Activated CD8-positive, alpha-beta memory T cell treated with anti-CD3 and anti-CD28 coated beads for 1 hour (primary cell): ENCODE results near the gene CUL2.
"Not testable (repeated sequence)": the region's sequence is repeated elsewhere in the genome, so short reads cannot be mapped to it uniquely, and the experiment has no call there.

Experiments used
- DNase-seq, 2 donors: peaks; one replicate each; pipeline ENCODE4 v3.0.0-alpha.2; 2020; ENCODE audit warnings: low read depth in 1 of 2; ENCODE audit errors: extremely low read depth in 1 of 2

Gene CUL2

DNA sequence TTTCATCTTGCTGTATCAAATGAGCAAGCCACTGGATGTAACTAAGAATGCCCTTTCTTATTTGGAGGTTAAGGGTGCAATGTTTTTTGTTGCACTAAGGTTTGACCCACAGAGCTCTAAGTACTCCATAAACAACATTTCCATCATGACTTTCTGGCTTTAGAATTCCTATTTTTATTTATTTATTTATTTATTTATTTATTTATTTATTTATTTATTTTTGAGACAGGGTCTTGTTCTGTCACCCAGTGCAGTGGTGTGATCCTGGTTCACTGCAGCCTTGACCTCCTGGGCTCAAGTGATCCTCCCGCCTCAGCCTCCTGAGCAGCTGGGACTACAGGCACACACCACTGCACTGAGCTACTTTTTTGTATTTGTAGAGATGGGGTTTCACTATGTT is 9.9 kb downstream of the CUL2 start:
- not testable (repeated sequence) for DNase-seq

DNA sequence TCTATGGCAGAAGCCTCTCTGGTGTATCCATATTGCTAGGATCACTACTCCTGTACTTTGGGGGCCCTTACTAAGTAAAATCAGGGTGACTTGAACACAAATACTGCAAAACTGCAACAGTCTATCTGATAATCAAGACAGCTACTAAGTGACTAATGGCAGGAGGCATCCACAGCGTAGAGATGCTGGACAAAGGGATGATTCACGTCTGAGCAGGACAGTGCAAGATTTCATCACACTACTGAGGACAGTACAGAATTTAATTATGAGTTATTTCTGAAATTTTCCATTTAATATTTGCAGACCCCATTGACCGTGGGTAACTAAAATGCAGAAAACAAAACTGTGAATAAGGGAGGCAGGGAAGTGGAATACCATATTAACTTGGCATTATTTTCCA is 10.4 kb downstream of the CUL2 start:
- no peak for DNase-seq

DNA sequence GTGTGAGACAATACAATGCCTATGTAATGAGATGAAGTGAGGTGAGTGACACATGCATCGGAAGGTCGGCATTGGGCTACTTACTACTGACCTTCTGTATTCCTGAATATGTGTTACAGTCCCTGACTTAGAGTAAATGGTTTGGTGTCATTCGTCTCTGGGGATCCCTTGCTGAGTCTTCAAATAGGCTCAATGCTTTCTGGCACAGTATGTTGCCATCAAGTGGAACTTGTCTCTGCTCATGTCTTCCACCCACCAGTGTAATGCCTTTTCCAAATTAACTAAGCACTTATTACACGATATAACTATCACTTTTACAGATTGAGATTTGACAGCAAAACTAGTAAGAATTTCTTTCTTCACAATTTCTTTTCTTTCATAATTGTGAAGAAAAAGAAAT is 10.9 kb downstream of the CUL2 start:
- no peak for DNase-seq

GRCh38 chr10:35075228-35075627 is 14.9 kb downstream of the CUL2 start:
- DNase-seq = no peak

- DNase-seq = no peak
Observed at GRCh38 chr10:35074266-35074665, 15.9 kb downstream of the CUL2 start.

DNA sequence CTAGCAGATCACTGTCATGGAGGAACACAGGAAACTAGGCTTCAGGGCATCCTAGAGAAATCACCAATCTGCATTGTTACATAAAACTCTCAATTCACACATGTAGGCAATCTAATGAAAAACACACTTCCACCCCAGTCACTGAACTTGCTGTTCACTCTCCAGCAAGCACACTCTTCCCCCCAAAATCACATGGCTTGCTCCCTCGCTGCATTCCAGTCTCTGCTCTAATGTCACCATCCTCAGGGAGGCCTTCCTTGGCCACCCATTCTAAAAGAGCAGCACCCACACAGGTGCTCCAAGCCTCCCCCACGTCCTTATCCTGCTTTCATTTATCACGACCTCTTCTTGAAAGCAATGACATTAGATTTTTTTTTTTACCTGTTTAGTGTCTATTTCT is 19.6 kb downstream of the CUL2 start:
- DNase-seq = no peak

GRCh38 chr10:35063837-35064454 is 26.2 kb downstream of the CUL2 start:
- DNase-seq = no peak

DNA sequence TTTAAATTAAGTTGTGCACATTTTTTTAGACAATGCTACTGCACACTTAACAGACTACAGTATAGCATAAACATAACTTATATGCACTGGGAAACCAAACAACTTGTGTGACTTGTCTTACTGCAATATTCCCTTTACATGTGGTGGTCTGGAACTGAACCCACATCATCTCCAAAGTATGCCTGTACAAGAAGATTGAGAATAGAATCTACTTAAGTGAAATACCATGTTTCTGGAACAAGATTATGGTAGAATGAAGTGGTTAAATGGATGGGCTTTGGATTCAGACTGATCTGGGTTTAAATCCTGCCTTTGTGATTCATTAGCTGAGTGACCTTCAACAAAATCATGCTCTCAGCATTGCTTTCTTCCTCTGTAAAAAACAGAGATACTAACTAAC is 30.7 kb downstream of the CUL2 start:
- no peak for DNase-seq

DNA sequence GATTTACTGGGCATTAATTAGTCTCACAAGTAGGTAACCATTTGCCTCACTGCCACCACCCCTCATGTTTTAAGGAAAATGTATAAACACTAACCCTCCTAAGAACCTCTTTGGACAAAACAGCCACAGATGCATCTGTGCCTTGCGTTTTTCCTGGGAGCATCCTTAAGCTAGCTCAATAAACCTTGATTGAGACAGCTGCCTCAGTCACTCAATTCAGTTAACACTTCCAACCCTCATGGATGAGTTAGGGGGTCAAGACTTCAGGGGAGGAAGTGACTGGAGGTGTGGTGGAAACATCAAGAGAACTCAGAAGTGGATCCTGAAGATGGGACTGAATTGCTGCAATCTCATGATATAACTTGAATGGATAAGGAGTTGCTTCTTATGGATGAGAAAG is 31.5 kb downstream of the CUL2 start:
- no peak for DNase-seq

DNA sequence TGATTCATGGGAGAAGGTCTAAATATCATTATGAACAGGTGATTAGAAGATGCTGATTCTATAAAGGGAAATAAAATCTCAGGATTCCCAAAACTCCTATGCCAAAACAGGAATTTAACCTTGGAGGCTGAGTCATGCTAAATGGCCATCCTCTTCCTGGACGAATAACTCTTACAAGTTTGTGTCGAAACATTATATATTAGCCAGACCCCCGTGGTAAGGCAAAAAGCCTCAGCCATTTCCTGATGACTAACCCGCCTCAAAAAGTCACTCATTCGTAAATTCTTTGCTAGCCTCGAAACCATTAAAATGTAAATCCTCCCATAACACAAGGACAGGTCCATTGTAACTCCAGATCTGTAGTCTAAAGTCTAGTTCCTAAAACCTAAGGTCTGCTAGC is 32.0 kb downstream of the CUL2 start:
- no peak for DNase-seq

- no peak for DNase-seq
Observed at GRCh38 chr10:35056686-35057085, 33.5 kb downstream of the CUL2 start.

- DNase-seq = no peak
Observed at GRCh38 chr10:35056133-35056532, 34.0 kb downstream of the CUL2 start.

DNA sequence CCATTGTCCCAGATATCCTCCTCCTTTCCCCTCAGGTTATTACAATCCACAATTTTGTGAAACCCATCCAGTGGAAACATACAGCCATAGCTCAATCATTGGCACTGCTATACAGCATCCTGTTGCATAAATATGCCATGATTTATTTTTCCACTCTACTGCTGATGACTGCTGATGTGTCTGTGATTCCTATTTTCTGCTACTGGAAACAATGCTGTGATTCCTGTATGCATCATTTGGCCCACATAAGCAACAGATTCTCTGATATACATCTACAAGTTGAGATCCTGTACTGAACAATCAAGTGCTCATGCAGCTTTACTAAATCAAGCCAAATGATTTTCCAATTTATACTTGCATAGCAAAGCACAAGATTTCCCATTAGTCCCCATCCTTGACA is 39.6 kb downstream of the CUL2 start:
- no peak for DNase-seq

- DNase-seq = no peak
Observed at GRCh38 chr10:35046074-35046473, 44.1 kb downstream of the CUL2 start.

- DNase-seq = not testable (repeated sequence)
Observed at GRCh38 chr10:35045275-35045674, 44.9 kb downstream of the CUL2 start.

GRCh38 chr10:35043796-35044344 is 46.3 kb downstream of the CUL2 start:
- no peak for DNase-seq

- no peak for DNase-seq
Observed at GRCh38 chr10:35042783-35043182, 47.4 kb downstream of the CUL2 start.

DNA sequence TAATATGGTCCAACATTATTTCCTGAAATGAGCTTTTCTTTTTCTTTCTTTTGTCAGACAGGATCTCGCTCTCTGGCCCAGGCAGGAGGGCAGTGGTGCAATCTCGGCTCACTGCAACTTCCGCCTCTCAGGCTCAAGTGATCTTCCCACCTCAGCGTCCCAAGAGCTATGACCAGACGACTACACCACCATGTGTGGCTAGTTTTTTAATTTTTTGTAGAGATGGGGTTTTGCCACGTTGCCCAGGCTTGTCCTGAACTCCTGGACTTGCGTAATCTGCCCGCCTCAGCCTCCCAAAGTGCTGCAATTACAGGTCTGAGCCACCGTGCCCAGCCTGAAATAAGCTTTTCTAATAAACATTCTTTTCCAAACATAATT is 48.6 kb downstream of the CUL2 start:
- DNase-seq = no peak

GRCh38 chr10:35040760-35041501 is 49.2 kb downstream of the CUL2 start:
- DNase-seq = no peak

DNA sequence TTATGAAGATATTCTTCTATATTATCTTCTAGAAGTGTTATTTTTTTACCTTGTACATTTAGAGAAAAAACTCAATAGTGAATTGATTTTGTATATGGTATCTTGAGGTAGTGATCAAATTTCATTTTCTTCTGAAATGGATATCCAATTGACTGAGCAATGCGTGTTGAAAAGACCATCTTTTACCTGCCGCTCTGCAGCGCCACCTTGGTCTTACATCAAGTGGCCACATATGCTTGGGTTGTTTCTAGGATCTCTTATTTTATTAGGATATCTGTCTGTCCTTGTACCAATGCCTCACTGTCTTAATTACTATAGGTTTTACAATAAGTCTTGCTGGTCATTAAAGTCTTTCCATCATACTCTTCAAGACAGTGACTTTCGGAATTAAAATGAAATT is 53.0 kb downstream of the CUL2 start:
- no peak for DNase-seq

DNA sequence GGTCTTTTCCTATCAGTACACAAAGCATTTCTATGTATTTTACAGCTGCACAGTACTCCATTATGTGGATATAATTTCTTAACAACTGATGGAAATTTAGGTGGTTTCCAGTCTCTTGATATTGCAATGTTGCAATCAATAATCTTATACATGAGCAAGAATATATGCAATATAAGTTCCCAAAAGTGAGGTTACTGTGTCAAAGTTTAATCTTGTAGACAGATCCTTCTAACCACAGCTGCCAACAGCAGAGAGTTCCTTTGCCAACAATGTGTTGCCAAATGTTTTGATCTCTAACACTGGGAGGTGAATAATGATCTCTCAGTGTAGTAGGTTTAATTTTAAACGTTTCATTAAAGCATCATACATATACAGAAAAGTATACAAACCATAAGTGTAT is 54.5 kb downstream of the CUL2 start:
- no peak for DNase-seq

DNA sequence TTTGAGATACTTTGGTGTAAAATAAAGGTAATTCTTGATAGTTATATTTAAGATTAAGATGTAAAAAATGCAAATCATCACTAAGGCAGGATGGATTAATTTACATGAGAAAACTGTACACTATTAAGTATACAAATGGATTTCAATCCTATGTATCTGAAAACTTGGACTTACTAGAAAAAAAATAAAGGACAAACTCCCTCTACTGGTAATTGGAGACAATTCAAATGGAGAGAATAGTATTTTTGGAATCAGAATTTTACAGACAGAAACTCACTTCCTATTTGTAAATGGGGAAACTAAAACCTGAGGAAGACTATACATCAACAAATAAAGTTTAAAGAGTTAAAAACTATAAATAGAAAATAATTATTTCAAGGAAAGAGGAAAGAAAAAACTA is 62.6 kb downstream of the CUL2 start:
- DNase-seq = no peak

DNA sequence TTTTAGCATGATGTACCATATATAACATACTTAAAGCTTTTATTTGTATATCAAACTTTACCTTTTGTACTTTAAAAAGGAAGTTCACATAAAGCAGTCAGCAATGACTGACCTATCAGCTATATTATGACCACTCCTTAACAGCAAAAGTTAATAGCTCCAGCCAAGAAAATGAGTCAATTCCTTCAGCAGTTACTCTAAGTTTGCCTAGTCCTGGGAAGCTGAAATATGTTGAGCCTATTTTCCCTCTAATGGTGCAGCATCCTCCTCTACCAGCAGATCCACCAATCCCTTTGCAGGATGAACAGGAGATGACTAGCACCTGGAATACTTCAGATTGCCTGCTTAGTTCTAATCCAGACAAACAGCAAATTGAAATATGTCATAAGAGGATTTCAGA is 64.2 kb downstream of the CUL2 start:
- no peak for DNase-seq
